ENCODE results near the gene CDK14. TPM values are rescaled to one million over a fixed set of nuclear protein-coding genes. Genes with fewer than 3 reads are reported as not detected.

Gene CDK14
- total RNA-seq, 1 experiment from 2014 or later, result 57.9 TPM

DNA sequence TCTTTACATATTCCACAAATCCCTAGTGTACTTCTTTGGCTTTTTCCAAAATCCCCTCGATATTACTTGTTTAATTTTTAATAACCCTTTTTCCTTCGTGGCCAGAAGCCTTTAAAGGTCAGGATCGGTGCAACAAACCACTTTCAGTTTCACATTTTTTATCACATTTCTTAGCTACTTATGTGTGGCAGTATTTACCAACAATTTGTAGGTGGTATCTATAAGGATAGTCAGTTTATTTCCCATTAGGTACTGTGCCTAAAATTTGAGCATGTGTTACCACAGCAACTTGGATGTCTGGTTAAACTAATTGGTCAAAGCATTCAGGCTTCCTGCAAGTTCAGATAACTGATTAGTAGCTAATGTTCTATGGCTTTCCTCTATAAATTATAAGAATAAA lies 104.9 kb downstream of the CDK14 start:
- ChIA-PET POLR2A (interaction anchor here (0.6 to 0.8 kb wide), 2 partner anchors 8 to 12 kb away, joined by 3 read pairs; no protein-coding TSS in a partner anchor), CTCF (interaction anchor here (0.7 to 1.8 kb wide), 3 partner anchors 8 to 246 kb away, joined by 3 to 8 read pairs (median 5); no protein-coding TSS in a partner anchor)
- H3K27me3 Mint-ChIP-seq (ENCODE audit: low read depth), result no peaks in the 10 kb centered on the region
- no peak for DNase-seq (ENCODE audit: low spot score)
- no peak overlapping the region for H3K27ac Mint-ChIP-seq
- no peak for ATAC-seq
- no peak overlapping the region for H3K4me3 Mint-ChIP-seq
- H3K4me1 Mint-ChIP-seq, result peaks cover 23% of the 10 kb centered on the region
- peaks cover 5% of the 10 kb centered on the region for H3K36me3 Mint-ChIP-seq
- peaks cover 7% of the 10 kb centered on the region for H3K9me3 Mint-ChIP-seq
- no peak for TF ChIP-seq IRF2 (CRISPR knock-in tag; IDR thresholded peaks at IDR 0.05; ENCODE audit: borderline replicate concordance, low read depth)
- TF ChIP-seq, protein P1, sequence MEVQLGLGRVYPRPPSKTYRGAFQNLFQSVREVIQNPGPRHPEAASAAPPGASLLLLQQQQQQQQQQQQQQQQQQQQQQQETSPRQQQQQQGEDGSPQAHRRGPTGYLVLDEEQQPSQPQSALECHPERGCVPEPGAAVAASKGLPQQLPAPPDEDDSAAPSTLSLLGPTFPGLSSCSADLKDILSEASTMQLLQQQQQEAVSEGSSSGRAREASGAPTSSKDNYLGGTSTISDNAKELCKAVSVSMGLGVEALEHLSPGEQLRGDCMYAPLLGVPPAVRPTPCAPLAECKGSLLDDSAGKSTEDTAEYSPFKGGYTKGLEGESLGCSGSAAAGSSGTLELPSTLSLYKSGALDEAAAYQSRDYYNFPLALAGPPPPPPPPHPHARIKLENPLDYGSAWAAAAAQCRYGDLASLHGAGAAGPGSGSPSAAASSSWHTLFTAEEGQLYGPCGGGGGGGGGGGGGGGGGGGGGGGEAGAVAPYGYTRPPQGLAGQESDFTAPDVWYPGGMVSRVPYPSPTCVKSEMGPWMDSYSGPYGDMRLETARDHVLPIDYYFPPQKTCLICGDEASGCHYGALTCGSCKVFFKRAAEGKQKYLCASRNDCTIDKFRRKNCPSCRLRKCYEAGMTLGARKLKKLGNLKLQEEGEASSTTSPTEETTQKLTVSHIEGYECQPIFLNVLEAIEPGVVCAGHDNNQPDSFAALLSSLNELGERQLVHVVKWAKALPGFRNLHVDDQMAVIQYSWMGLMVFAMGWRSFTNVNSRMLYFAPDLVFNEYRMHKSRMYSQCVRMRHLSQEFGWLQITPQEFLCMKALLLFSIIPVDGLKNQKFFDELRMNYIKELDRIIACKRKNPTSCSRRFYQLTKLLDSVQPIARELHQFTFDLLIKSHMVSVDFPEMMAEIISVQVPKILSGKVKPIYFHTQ (CRISPR knock-in tag; IDR thresholded peaks at IDR 0.05), result no peak
- TF ChIP-seq, protein P2, sequence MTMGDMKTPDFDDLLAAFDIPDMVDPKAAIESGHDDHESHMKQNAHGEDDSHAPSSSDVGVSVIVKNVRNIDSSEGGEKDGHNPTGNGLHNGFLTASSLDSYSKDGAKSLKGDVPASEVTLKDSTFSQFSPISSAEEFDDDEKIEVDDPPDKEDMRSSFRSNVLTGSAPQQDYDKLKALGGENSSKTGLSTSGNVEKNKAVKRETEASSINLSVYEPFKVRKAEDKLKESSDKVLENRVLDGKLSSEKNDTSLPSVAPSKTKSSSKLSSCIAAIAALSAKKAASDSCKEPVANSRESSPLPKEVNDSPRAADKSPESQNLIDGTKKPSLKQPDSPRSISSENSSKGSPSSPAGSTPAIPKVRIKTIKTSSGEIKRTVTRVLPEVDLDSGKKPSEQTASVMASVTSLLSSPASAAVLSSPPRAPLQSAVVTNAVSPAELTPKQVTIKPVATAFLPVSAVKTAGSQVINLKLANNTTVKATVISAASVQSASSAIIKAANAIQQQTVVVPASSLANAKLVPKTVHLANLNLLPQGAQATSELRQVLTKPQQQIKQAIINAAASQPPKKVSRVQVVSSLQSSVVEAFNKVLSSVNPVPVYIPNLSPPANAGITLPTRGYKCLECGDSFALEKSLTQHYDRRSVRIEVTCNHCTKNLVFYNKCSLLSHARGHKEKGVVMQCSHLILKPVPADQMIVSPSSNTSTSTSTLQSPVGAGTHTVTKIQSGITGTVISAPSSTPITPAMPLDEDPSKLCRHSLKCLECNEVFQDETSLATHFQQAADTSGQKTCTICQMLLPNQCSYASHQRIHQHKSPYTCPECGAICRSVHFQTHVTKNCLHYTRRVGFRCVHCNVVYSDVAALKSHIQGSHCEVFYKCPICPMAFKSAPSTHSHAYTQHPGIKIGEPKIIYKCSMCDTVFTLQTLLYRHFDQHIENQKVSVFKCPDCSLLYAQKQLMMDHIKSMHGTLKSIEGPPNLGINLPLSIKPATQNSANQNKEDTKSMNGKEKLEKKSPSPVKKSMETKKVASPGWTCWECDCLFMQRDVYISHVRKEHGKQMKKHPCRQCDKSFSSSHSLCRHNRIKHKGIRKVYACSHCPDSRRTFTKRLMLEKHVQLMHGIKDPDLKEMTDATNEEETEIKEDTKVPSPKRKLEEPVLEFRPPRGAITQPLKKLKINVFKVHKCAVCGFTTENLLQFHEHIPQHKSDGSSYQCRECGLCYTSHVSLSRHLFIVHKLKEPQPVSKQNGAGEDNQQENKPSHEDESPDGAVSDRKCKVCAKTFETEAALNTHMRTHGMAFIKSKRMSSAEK (CRISPR knock-in tag; IDR thresholded peaks at IDR 0.05; ENCODE audit: borderline replicate concordance), result no peak
- TF ChIP-seq, protein P3, sequence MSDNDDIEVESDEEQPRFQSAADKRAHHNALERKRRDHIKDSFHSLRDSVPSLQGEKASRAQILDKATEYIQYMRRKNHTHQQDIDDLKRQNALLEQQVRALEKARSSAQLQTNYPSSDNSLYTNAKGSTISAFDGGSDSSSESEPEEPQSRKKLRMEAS (CRISPR knock-in tag; IDR thresholded peaks at IDR 0.05), result no peak
- TF ChIP-seq, protein P4, sequence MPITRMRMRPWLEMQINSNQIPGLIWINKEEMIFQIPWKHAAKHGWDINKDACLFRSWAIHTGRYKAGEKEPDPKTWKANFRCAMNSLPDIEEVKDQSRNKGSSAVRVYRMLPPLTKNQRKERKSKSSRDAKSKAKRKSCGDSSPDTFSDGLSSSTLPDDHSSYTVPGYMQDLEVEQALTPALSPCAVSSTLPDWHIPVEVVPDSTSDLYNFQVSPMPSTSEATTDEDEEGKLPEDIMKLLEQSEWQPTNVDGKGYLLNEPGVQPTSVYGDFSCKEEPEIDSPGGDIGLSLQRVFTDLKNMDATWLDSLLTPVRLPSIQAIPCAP (CRISPR knock-in tag; IDR thresholded peaks at IDR 0.05), result no peak
- TF ChIP-seq, protein P5, sequence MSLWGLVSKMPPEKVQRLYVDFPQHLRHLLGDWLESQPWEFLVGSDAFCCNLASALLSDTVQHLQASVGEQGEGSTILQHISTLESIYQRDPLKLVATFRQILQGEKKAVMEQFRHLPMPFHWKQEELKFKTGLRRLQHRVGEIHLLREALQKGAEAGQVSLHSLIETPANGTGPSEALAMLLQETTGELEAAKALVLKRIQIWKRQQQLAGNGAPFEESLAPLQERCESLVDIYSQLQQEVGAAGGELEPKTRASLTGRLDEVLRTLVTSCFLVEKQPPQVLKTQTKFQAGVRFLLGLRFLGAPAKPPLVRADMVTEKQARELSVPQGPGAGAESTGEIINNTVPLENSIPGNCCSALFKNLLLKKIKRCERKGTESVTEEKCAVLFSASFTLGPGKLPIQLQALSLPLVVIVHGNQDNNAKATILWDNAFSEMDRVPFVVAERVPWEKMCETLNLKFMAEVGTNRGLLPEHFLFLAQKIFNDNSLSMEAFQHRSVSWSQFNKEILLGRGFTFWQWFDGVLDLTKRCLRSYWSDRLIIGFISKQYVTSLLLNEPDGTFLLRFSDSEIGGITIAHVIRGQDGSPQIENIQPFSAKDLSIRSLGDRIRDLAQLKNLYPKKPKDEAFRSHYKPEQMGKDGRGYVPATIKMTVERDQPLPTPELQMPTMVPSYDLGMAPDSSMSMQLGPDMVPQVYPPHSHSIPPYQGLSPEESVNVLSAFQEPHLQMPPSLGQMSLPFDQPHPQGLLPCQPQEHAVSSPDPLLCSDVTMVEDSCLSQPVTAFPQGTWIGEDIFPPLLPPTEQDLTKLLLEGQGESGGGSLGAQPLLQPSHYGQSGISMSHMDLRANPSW (CRISPR knock-in tag; conservative IDR thresholded peaks at IDR 0.05; ENCODE audit: low read depth), result no peak
- no peak for TF ChIP-seq NR2C2 (CRISPR knock-in tag; IDR thresholded peaks at IDR 0.05)
- TF ChIP-seq, protein P6, sequence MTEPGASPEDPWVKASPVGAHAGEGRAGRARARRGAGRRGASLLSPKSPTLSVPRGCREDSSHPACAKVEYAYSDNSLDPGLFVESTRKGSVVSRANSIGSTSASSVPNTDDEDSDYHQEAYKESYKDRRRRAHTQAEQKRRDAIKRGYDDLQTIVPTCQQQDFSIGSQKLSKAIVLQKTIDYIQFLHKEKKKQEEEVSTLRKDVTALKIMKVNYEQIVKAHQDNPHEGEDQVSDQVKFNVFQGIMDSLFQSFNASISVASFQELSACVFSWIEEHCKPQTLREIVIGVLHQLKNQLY (CRISPR knock-in tag; IDR thresholded peaks at IDR 0.05), result no peak
- TF ChIP-seq, protein P7, sequence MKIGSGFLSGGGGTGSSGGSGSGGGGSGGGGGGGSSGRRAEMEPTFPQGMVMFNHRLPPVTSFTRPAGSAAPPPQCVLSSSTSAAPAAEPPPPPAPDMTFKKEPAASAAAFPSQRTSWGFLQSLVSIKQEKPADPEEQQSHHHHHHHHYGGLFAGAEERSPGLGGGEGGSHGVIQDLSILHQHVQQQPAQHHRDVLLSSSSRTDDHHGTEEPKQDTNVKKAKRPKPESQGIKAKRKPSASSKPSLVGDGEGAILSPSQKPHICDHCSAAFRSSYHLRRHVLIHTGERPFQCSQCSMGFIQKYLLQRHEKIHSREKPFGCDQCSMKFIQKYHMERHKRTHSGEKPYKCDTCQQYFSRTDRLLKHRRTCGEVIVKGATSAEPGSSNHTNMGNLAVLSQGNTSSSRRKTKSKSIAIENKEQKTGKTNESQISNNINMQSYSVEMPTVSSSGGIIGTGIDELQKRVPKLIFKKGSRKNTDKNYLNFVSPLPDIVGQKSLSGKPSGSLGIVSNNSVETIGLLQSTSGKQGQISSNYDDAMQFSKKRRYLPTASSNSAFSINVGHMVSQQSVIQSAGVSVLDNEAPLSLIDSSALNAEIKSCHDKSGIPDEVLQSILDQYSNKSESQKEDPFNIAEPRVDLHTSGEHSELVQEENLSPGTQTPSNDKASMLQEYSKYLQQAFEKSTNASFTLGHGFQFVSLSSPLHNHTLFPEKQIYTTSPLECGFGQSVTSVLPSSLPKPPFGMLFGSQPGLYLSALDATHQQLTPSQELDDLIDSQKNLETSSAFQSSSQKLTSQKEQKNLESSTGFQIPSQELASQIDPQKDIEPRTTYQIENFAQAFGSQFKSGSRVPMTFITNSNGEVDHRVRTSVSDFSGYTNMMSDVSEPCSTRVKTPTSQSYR (CRISPR knock-in tag; IDR thresholded peaks at IDR 0.05), result no peak
- TF ChIP-seq TEAD4 (CRISPR knock-in tag; IDR thresholded peaks at IDR 0.05), result no peak
- TF ChIP-seq ZNF263 (CRISPR knock-in tag; IDR thresholded peaks at IDR 0.05; ENCODE audit: low read depth), result no peak
- TF ChIP-seq ZNF396 (CRISPR knock-in tag; IDR thresholded peaks at IDR 0.05; ENCODE audit: borderline replicate concordance), result no peak
- TF ChIP-seq JUN (CRISPR knock-in tag; IDR thresholded peaks at IDR 0.05), result no peak
- TF ChIP-seq, protein P8, sequence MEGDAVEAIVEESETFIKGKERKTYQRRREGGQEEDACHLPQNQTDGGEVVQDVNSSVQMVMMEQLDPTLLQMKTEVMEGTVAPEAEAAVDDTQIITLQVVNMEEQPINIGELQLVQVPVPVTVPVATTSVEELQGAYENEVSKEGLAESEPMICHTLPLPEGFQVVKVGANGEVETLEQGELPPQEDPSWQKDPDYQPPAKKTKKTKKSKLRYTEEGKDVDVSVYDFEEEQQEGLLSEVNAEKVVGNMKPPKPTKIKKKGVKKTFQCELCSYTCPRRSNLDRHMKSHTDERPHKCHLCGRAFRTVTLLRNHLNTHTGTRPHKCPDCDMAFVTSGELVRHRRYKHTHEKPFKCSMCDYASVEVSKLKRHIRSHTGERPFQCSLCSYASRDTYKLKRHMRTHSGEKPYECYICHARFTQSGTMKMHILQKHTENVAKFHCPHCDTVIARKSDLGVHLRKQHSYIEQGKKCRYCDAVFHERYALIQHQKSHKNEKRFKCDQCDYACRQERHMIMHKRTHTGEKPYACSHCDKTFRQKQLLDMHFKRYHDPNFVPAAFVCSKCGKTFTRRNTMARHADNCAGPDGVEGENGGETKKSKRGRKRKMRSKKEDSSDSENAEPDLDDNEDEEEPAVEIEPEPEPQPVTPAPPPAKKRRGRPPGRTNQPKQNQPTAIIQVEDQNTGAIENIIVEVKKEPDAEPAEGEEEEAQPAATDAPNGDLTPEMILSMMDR (IDR thresholded peaks at IDR 0.05), result no peak
- no peak for TF ChIP-seq ZNF671 (CRISPR knock-in tag; IDR thresholded peaks at IDR 0.05)
- no peak for TF ChIP-seq NFE2L1 (CRISPR knock-in tag; IDR thresholded peaks at IDR 0.05)
